Brain microvascular endothelial cell (primary cell): ENCODE measurements around the gene MMGT1.
"Not testable (repeated sequence)": the region's sequence is repeated elsewhere in the genome, so short reads cannot be mapped to it uniquely, and the experiment has no call there.

Experiments
- DNase-seq: peaks from one replicate; pipeline ENCODE4 v3.0.0-alpha.2; 2020
- H3K27ac ChIP-seq: fragments of 250-450 bp; sonication (Bioruptor Pico); 2 replicates; pipeline ENCODE4 v1.5.1; 2020; ENCODE audit warnings: mild to moderate bottlenecking, moderate library complexity
- H3K27me3 ChIP-seq: fragments of 250-450 bp; sonication (Bioruptor Pico); replicated peaks from 2 replicates; pipeline ENCODE4 v1.5.1; 2020; ENCODE audit warnings: mild to moderate bottlenecking
- H3K36me3 ChIP-seq: fragments of 250-450 bp; sonication (Bioruptor Pico); replicated peaks from 2 replicates; pipeline ENCODE4 v1.5.1; 2020; ENCODE audit warnings: mild to moderate bottlenecking
- H3K4me3 ChIP-seq: 2 replicates; pipeline ENCODE4 v1.5.1; 2011; ENCODE audit warnings: low read depth, mild to moderate bottlenecking, control low read depth, low read length, moderate library complexity
- CTCF ChIP-seq: IDR thresholded peaks from 2 replicates; pipeline ENCODE4 v1.5.1; 2011; ENCODE audit warnings: low read depth, mild to moderate bottlenecking, moderate library complexity, low read length, control low read depth, inconsistent platforms; ENCODE audit errors: missing control alignments
- in situ Hi-C: cut with HindIII; loops from 2 replicates; pipeline ENCODE4 v1.10.0; 2017; ENCODE audit warnings: low sequenced_read_pairs, low pct_ligation_motif_present

MMGT1 gene

GRCh38 chrX:135923353-135923752 lies 50.4 kb downstream of the MMGT1 start:
- no peak overlapping the region for H3K27ac ChIP-seq
- no peaks in the 10 kb centered on the region for H3K36me3 ChIP-seq
- TF ChIP-seq CTCF = peak; percentile 25
- in situ Hi-C loops = no loop called here
- H3K4me3 ChIP-seq = no peak overlapping the region
- H3K27me3 ChIP-seq = no peaks in the 10 kb centered on the region
- DNase-seq = no peak

- DNase-seq, in situ Hi-C loops, H3K27me3 ChIP-seq, H3K36me3 ChIP-seq, H3K4me3 ChIP-seq, H3K27ac ChIP-seq: not testable (repeated sequence)
Observed at GRCh38 chrX:135920516-135920915, 53.3 kb downstream of the MMGT1 start.

GRCh38 chrX:135914404-135914803 lies 59.4 kb downstream of the MMGT1 start:
- no peak overlapping the region for H3K27ac ChIP-seq
- no peaks in the 10 kb centered on the region for H3K36me3 ChIP-seq
- H3K4me3 ChIP-seq = no peak overlapping the region
- in situ Hi-C loops = no loop called here
- H3K27me3 ChIP-seq = no peaks in the 10 kb centered on the region
- TF ChIP-seq CTCF = no peak
- no peak for DNase-seq
